Neutrophil (primary cell): ENCODE results near the gene CST8.

Experiments used
- H3K27ac ChIP-seq: fragments of 200-600 bp; sonication (generic); 2 replicates; pipeline ENCODE4 v1.5.1; 2016; ENCODE audit warnings: mild to moderate bottlenecking, moderate library complexity
- H3K27me3 ChIP-seq: fragments of 200-600 bp; sonication (generic); 2 replicates; pipeline ENCODE4 v1.6.0; 2016; ENCODE audit warnings: mild to moderate bottlenecking
- H3K36me3 ChIP-seq: fragments of 200-600 bp; sonication (generic); 2 replicates; pipeline ENCODE4 v1.5.1; 2017
- H3K4me1 ChIP-seq, 2 experiments: fragments of 200-600 bp in 1 of 2; sonication (generic) in 1 of 2; 1 replicate in 1 of 2; 2 replicates in 1 of 2; pipeline versions ENCODE4 v1.5.1 to v1.6.1; 2013 to 2016; ENCODE audit warnings: low read depth in 1 of 2, low read length in 1 of 2, mild to moderate bottlenecking in 1 of 2, moderate library complexity in 1 of 2; ENCODE audit not compliant: control insufficient read depth in 1 of 2, insufficient read depth in 1 of 2
- H3K4me3 ChIP-seq, 2 experiments: fragments of 200-600 bp in 1 of 2; sonication (generic) in 1 of 2; 1 replicate in 1 of 2; 2 replicates in 1 of 2; pipeline ENCODE4 v1.5.1; 2013 to 2016; ENCODE audit warnings: low read depth in 1 of 2, low read length in 1 of 2, mild to moderate bottlenecking in 1 of 2, moderate library complexity in 1 of 2
- H3K9me3 ChIP-seq: fragments of 200-600 bp; sonication (generic); 2 replicates; pipeline ENCODE4 v1.5.1; 2016
- TF ChIP-seq, protein P1 (sequence below): fragments of 200-600 bp; sonication (generic); IDR thresholded peaks from 2 replicates; pipeline ENCODE4 v1.5.1; 2016; ENCODE audit warnings: antibody characterized with exemption

CST8 gene

GRCh38 chr20:23488996-23489395 lies 1.9 kb upstream of the CST8 start:
- H3K4me1 ChIP-seq: no peaks in the 10 kb centered on the region
- H3K36me3 ChIP-seq: no peaks in the 10 kb centered on the region
- no peaks in the 10 kb centered on the region for H3K27me3 ChIP-seq
- no peaks in the 10 kb centered on the region for H3K9me3 ChIP-seq
- H3K27ac ChIP-seq: no peak overlapping the region
- no peak overlapping the region for H3K4me3 ChIP-seq
- TF ChIP-seq, protein P1, sequence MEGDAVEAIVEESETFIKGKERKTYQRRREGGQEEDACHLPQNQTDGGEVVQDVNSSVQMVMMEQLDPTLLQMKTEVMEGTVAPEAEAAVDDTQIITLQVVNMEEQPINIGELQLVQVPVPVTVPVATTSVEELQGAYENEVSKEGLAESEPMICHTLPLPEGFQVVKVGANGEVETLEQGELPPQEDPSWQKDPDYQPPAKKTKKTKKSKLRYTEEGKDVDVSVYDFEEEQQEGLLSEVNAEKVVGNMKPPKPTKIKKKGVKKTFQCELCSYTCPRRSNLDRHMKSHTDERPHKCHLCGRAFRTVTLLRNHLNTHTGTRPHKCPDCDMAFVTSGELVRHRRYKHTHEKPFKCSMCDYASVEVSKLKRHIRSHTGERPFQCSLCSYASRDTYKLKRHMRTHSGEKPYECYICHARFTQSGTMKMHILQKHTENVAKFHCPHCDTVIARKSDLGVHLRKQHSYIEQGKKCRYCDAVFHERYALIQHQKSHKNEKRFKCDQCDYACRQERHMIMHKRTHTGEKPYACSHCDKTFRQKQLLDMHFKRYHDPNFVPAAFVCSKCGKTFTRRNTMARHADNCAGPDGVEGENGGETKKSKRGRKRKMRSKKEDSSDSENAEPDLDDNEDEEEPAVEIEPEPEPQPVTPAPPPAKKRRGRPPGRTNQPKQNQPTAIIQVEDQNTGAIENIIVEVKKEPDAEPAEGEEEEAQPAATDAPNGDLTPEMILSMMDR: no peak

GRCh38 chr20:23492292-23492691 lies 1.4 kb downstream of the CST8 start:
- H3K27ac ChIP-seq: no peak overlapping the region
- no peaks in the 10 kb centered on the region for H3K36me3 ChIP-seq
- H3K4me3 ChIP-seq: no peak overlapping the region
- TF ChIP-seq, protein P1: no peak
- no peaks in the 10 kb centered on the region for H3K9me3 ChIP-seq
- H3K27me3 ChIP-seq: no peaks in the 10 kb centered on the region
- no peaks in the 10 kb centered on the region for H3K4me1 ChIP-seq

DNA sequence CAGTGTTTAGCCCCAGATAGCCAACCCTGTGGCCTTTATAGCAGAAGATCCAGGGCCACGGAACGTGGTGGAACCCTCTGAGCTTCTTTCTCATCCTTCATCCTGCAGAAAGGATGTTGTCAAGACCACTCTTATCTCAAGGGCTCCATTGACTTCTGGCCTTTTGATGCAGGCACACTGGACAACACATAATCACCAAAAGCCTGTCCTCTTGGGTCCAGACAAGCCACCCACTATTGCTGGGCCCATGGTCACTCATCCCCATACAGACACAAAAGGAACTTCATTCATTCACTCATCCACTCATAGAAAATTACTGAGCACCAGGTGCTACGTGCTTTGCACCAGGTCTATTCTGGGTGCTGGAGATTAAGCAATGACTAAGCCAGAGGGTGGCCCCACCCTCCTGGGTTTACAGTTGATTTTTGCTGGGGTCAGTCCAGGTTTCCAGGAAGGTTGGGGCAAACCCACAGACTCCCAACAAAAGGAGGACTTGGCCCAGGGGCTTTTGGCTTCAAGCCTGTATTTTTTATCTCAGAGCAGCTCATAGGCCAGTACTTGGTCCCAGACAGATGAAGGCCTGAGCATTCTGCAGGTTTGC lies 2.4 kb downstream of the CST8 start:
- TF ChIP-seq, protein P1: no peak
- H3K4me1 ChIP-seq: no peaks in the 10 kb centered on the region
- H3K4me3 ChIP-seq: no peak overlapping the region
- H3K27ac ChIP-seq: no peak overlapping the region
- H3K9me3 ChIP-seq: no peaks in the 10 kb centered on the region
- no peaks in the 10 kb centered on the region for H3K27me3 ChIP-seq
- H3K36me3 ChIP-seq: no peaks in the 10 kb centered on the region

GRCh38 chr20:23497536-23497935 lies 6.6 kb downstream of the CST8 start:
- TF ChIP-seq, protein P1: no peak
- Histone ChIP-seq H3K4me1 (no peaks in the 10 kb centered on the region), H3K27me3 (no peaks in the 10 kb centered on the region), H3K36me3 (no peaks in the 10 kb centered on the region), H3K27ac (no peak overlapping the region), H3K4me3 (no peak overlapping the region), H3K9me3 (no peaks in the 10 kb centered on the region)

GRCh38 chr20:23501926-23502325 lies 11.0 kb downstream of the CST8 start:
- H3K27me3 ChIP-seq: no peaks in the 10 kb centered on the region
- H3K27ac ChIP-seq: no peak overlapping the region
- TF ChIP-seq, protein P1: no peak
- H3K9me3 ChIP-seq: no peaks in the 10 kb centered on the region
- no peak overlapping the region for H3K4me3 ChIP-seq
- no peaks in the 10 kb centered on the region for H3K4me1 ChIP-seq
- no peaks in the 10 kb centered on the region for H3K36me3 ChIP-seq

- H3K36me3 ChIP-seq: no peaks in the 10 kb centered on the region
- H3K4me3 ChIP-seq: no peak overlapping the region
- H3K4me1 ChIP-seq: no peaks in the 10 kb centered on the region
- TF ChIP-seq, protein P1: no peak
- no peaks in the 10 kb centered on the region for H3K27me3 ChIP-seq
- no peak overlapping the region for H3K27ac ChIP-seq
- no peaks in the 10 kb centered on the region for H3K9me3 ChIP-seq
These were observed 12.7 kb downstream of the CST8 start for GRCh38 chr20:23503649-23504048.
